Mesothelial cell of epicardium (in vitro differentiated cells): ENCODE results near the gene CACTIN. TPM values are rescaled to one million over a fixed set of nuclear protein-coding genes. Genes with fewer than 3 reads are reported as not detected.

Experiments
- DNase-seq, 2 experiments: peaks; one replicate each; pipeline ENCODE4 v3.0.0; 2021; ENCODE audit warnings: low spot score in 2 of 2; ENCODE audit not compliant: unreplicated experiment in 2 of 2
- H3K27ac Mint-ChIP-seq: 2 replicates; pipeline ENCODE4 v1.8.0; 2021; ENCODE audit warnings: mixed read lengths
- H3K27me3 Mint-ChIP-seq: 2 replicates; pipeline ENCODE4 v1.8.0; 2021; ENCODE audit warnings: low read depth, mixed read lengths
- H3K36me3 Mint-ChIP-seq: 2 replicates; pipeline ENCODE4 v1.8.0; 2021; ENCODE audit warnings: mixed read lengths
- H3K4me1 Mint-ChIP-seq: 2 replicates; pipeline ENCODE4 v1.8.0; 2021; ENCODE audit warnings: mixed read lengths
- H3K4me3 Mint-ChIP-seq: 2 replicates; pipeline ENCODE4 v1.8.0; 2021; ENCODE audit warnings: mild to moderate bottlenecking, moderate library complexity, mixed read lengths
- H3K9me3 Mint-ChIP-seq: 2 replicates; pipeline ENCODE4 v1.8.0; 2021; ENCODE audit warnings: mixed read lengths
- total RNA-seq: library from RNA; stranded (reverse); gene quantifications from 3 replicates; pipeline ENCODE4 v1.2.1, GENCODE V29; 2021
- TF ChIP-seq, protein P1 (sequence below): fragments of 200-600 bp; sonication (generic); IDR thresholded peaks from one replicate; pipeline ENCODE4 v1.5.0; 2021; ENCODE audit warnings: antibody characterized with exemption; ENCODE audit not compliant: unreplicated experiment

CACTIN gene
- total RNA-seq, 1 donor from 2014 or later, result 39.2 TPM

DNA sequence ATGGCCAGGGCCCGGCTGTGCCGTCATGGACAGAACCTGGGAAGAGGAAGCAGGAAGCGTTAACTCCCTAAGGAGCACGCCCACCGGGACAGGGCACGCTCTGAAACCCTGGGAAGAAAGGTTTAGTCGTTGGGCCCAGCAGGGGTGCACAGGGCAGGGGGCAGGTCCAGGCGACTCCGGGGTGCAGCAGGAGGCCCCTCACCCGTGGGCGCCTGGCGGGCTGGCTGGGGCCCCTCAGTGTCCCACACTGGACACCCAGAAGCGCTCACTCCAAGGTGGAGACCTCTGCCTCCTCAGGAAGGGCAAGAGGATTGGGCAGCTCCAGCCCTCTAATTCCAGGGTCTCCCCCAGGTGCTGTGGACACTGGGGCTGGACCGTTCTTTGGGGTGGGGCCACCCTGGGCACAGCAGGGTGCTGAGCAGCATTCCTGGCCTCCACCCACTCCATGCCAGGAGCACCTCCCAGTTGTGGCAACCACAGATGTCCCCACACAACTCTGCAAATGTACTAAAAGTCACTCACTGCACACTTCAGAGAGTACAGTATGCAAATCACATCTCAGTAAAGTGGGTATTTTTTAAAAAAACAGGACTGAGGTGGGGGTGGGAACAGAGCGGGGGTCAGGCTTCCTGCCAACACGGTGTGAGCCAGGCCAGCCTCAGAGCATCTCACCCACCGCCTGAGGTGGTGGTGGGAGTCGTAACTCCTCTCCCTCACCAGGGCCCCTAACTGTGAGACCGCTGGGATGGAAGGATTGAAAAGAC lies 38.5 kb upstream of the CACTIN start:
- TF ChIP-seq, protein P1, sequence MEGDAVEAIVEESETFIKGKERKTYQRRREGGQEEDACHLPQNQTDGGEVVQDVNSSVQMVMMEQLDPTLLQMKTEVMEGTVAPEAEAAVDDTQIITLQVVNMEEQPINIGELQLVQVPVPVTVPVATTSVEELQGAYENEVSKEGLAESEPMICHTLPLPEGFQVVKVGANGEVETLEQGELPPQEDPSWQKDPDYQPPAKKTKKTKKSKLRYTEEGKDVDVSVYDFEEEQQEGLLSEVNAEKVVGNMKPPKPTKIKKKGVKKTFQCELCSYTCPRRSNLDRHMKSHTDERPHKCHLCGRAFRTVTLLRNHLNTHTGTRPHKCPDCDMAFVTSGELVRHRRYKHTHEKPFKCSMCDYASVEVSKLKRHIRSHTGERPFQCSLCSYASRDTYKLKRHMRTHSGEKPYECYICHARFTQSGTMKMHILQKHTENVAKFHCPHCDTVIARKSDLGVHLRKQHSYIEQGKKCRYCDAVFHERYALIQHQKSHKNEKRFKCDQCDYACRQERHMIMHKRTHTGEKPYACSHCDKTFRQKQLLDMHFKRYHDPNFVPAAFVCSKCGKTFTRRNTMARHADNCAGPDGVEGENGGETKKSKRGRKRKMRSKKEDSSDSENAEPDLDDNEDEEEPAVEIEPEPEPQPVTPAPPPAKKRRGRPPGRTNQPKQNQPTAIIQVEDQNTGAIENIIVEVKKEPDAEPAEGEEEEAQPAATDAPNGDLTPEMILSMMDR, result no peak
- H3K36me3 Mint-ChIP-seq, result peaks cover 26% of the 10 kb centered on the region

DNA sequence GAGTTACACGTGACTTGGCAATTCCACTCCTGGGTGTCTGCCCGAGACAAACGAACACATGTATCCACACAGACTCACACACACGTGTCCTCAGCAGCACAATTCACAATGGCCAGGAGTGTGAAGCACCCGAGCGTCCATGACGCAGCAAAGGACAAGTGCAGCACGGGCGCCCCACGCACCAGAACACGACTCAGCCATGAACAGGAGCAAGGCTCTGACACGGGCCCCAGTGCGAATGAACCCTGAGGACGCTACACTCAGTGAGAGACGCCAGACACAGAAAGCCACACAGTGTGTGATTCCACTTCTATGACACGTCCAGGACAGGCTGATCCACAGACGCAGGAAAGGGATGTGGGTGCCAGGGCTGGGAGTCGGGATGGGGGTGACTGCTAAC lies 37.2 kb upstream of the CACTIN start:
- Mint-ChIP-seq H3K9me3 (no peaks in the 10 kb centered on the region), H3K27me3 (no peaks in the 10 kb centered on the region), H3K36me3 (peaks cover 26% of the 10 kb centered on the region), H3K4me3 (no peak overlapping the region), H3K27ac (no peak overlapping the region), H3K4me1 (peaks cover 7% of the 10 kb centered on the region)
- DNase-seq, result no peak
- TF ChIP-seq, protein P1, result no peak

More for the DNA sequence above, 38.5 kb upstream of the CACTIN start:
- Mint-ChIP-seq H3K4me1 (peaks cover 9% of the 10 kb centered on the region), H3K9me3 (no peaks in the 10 kb centered on the region), H3K27me3 (no peaks in the 10 kb centered on the region), H3K4me3 (no peak overlapping the region), H3K27ac (no peak overlapping the region)
- no peak for DNase-seq

DNA sequence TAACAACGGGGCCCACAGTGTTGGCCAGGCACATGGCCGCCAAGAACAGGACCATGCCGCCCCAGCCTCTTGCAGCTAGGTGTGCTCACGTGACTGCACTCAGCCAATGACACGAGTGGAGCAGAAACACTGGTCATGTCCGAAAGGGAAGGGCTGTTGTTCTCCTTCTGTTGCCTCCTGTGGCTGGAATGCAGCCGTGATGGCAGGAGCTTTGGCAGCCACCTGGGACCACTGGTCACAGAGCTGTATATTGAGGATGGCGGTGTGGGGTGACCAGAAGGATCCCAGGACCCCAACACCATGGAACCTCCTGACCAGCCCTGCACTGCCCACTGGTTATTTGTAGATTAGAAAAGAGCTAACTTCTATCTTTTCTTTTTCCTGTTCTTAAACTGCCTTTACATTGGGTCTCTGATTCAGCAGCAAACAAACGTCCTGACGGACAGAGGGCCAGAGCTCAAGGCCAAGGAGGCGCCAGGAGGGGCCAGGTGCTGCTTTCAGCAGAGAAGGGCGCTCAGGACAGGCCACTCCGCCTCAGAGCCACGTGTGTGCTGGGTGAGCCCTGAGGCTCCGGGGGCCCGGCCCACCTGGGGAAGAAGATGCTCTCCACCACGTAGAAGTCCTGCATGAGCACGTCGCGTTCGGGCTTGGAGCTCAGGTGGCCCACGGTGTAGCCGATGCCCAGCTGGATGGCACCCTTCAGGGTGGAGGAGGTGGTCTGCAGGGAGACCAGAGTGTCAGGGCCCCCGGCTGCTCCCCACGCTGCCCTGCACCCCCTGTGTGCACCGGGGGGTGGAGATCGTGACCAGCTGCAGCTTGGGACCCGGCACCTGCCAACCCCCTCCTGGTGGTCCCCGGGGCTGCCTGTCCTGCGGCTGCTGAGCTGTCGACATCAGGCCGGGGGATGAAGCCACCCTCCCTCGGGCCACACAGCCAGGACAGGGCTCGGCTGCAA lies 35.0 kb upstream of the CACTIN start:
- Mint-ChIP-seq H3K4me1 (no peaks in the 10 kb centered on the region), H3K9me3 (no peaks in the 10 kb centered on the region), H3K4me3 (no peak overlapping the region), H3K27ac (no peak overlapping the region), H3K36me3 (peaks cover 35% of the 10 kb centered on the region), H3K27me3 (no peaks in the 10 kb centered on the region)
- TF ChIP-seq, protein P1, result no peak
- no peak for DNase-seq

DNA sequence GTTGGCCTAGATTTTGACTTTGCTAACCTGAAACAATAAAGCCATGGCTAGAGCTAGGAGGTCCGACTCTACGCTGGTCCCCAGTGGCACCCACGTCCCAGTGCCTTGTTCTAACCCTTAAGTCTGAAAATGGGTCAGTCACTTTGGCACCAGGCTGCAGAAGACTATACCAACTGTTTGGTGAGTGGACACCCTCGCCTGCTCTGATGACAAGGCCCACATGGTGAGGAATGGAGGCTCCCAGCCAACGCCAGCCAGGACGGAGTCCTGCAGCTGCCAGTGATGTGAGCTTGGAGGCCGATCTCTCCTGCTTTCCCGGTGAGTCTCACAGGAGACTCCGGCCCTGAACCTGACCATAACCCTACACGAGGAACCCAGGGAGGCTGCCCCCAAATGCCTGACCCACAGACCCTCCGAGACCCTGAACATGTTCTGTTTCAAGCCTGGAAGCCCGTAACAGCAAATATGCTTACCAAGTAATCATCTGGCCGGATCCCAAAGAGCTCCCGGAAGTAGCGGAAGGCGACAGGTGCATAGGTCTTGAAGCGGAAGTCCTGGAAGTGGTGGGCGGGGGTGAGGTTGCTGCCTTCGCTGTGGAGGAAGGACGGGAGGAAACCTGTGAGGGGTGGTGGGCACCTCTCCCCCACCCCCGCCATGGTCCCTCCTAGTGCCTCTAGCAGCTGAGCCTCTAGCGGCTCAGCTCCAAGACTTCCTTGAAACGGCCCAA lies 34.1 kb upstream of the CACTIN start:
- Mint-ChIP-seq H3K36me3 (peaks cover 35% of the 10 kb centered on the region), H3K4me1 (no peaks in the 10 kb centered on the region), H3K4me3 (no peak overlapping the region), H3K27ac (no peak overlapping the region), H3K9me3 (no peaks in the 10 kb centered on the region), H3K27me3 (no peaks in the 10 kb centered on the region)
- TF ChIP-seq, protein P1, result no peak
- DNase-seq, result no peak

DNA sequence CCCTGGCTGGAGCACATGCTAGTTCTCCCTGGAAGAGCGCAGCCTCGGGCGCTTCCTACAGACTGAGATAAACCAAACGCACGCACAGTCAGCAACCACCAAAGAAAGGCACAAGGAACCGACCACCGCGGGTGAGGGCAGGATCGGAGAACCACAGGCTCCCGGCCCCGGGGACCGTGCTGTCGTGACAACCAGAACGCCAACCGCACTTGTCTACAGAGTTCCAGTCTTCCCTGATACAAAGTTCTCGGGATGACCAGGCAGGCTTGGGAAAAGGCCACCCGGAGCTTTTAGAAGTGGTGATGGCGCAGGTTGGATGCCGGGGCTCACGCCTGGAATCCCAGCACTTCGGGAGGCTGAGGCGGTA lies 33.1 kb upstream of the CACTIN start:
- H3K4me3 Mint-ChIP-seq, result no peak overlapping the region
- no peaks in the 10 kb centered on the region for H3K4me1 Mint-ChIP-seq
- no peaks in the 10 kb centered on the region for H3K9me3 Mint-ChIP-seq
- TF ChIP-seq, protein P1, result no peak
- no peak overlapping the region for H3K27ac Mint-ChIP-seq
- H3K36me3 Mint-ChIP-seq, result peaks cover 35% of the 10 kb centered on the region
- H3K27me3 Mint-ChIP-seq, result no peaks in the 10 kb centered on the region
- no peak for DNase-seq
